K562 (cell line): Measurements from ENCODE around the gene RHOBTB3. TPM values are rescaled to one million over a fixed set of nuclear protein-coding genes. Genes with fewer than 3 reads are reported as not detected.

Source experiments
- CBX1 ChIP-seq: sonication (generic); IDR thresholded peaks from 2 replicates; pipeline ENCODE4 v1.6.1; 2016; ENCODE audit warnings: antibody characterized with exemption, low read depth, mild to moderate bottlenecking
- CEBPZ ChIP-seq: fragments of 150-350 bp; IDR thresholded peaks from 2 replicates; pipeline ENCODE4 v1.6.1; 2014; ENCODE audit warnings: low read depth, mild to moderate bottlenecking, low read length, borderline replicate concordance
- CXXC5 ChIP-seq: fragments of 250-450 bp; sonication (Bioruptor Pico); IDR thresholded peaks from 2 replicates; pipeline ENCODE4 v1.8.0; 2022; ENCODE audit warnings: inconsistent platforms, mild to moderate bottlenecking, moderate library complexity
- ETV5 ChIP-seq: sonication (generic); formaldehyde crosslinking; IDR thresholded peaks from 2 replicates; pipeline ENCODE4 v1.4.0; 2020; ENCODE audit warnings: low read depth, mild to moderate bottlenecking, missing genetic modification reagents
- HINFP ChIP-seq: fragments of 450-650 bp; conservative IDR thresholded peaks from 2 replicates; pipeline ENCODE4 v1.6.1; 2016; ENCODE audit warnings: missing genetic modification characterization, low read depth, mild to moderate bottlenecking, control low read depth, missing compliant biosample characterization
- NR2C2 ChIP-seq, 2 experiments: fragments of 200-800 bp in 1 of 2; sonication (Bioruptor generic) in 1 of 2; sonication (generic) in 1 of 2; formaldehyde crosslinking in 1 of 2; IDR thresholded peaks; 2 replicates each; pipeline versions ENCODE4 v1.6.1 to v1.8.0; 2016 to 2022; ENCODE audit warnings: mild to moderate bottlenecking in 1 of 2, missing compliant biosample characterization in 1 of 2, missing genetic modification characterization in 1 of 2, missing genetic modification reagents in 1 of 2
- POLR2H ChIP-seq: IDR thresholded peaks from 2 replicates; pipeline ENCODE4 v1.6.1; 2016; ENCODE audit warnings: missing genetic modification characterization, low read depth, mild to moderate bottlenecking, control low read depth, missing compliant biosample characterization, moderate library complexity
- RAD21 ChIP-seq, 2 experiments: fragments of 250-450 bp in 1 of 2; fragments of 450-650 bp in 1 of 2; sonication (Bioruptor Pico) in 1 of 2; formaldehyde crosslinking in 1 of 2; IDR thresholded peaks in 1 of 2; conservative IDR thresholded peaks in 1 of 2; 2 replicates each; pipeline versions ENCODE4 v1.4.0 to v1.8.0; 2020 to 2022; ENCODE audit warnings: mild to moderate bottlenecking in 2 of 2, moderate library complexity in 1 of 2
- TFAP4 ChIP-seq: sonication (generic); formaldehyde crosslinking; IDR thresholded peaks from 2 replicates; pipeline ENCODE4 v1.8.0; 2022; ENCODE audit warnings: missing genetic modification reagents, mild to moderate bottlenecking, moderate library complexity, borderline replicate concordance
- TOE1 ChIP-seq, 2 experiments: fragments of 450-650 bp in 1 of 2; sonication (generic) in 1 of 2; formaldehyde crosslinking in 1 of 2; IDR thresholded peaks; 2 replicates each; pipeline versions ENCODE4 v1.7.1 to v1.8.0; 2016 to 2022; ENCODE audit warnings: borderline replicate concordance in 2 of 2, mild to moderate bottlenecking in 2 of 2, antibody characterized with exemption in 1 of 2, inconsistent platforms in 1 of 2, low read depth in 1 of 2, missing genetic modification reagents in 1 of 2, moderate library complexity in 1 of 2
- ZFP1 ChIP-seq: fragments of 450-650 bp; formaldehyde crosslinking; IDR thresholded peaks from 2 replicates; pipeline ENCODE4 v1.4.0; 2020; ENCODE audit warnings: mild to moderate bottlenecking, mixed read lengths
- ZNF197 ChIP-seq: fragments of 200-800 bp; sonication (Bioruptor generic); IDR thresholded peaks from 2 replicates; pipeline ENCODE4 v1.6.1; 2016; ENCODE audit warnings: low read depth, missing genetic modification characterization, missing compliant biosample characterization
- ZNF384 ChIP-seq: IDR thresholded peaks from 2 replicates; pipeline ENCODE4 v1.6.1; 2012; ENCODE audit warnings: low read depth, low read length, improper control_type of control experiment
- ZNF395 ChIP-seq: fragments of 200-800 bp; sonication (Bioruptor generic); IDR thresholded peaks from 2 replicates; pipeline ENCODE4 v1.6.1; 2017; ENCODE audit warnings: missing genetic modification characterization, missing compliant biosample characterization
- polyA plus RNA-seq, 8 experiments: library from polyadenylated mRNA; depleted of rRNA in 4 of 8; stranded (reverse) in 5 of 8; unstranded in 3 of 8; fragments of >200 nt; fragmentation: Nextera tagmentation in 2 of 8; fragmentation: Illumina TruSeq in 1 of 8; extraction: Ambion mirVana in 2 of 8; extraction: Trizol in 1 of 8; gene quantifications; 2 replicates each; pipeline versions ENCODE4 v1.2.1 to v1.2.3, GENCODE V29; 2011 to 2014; ENCODE audit warnings: inconsistent platforms in 1 of 8, missing spikeins in 1 of 8
- total RNA-seq, 7 experiments: library from RNA; depleted of rRNA in 6 of 7; stranded (reverse); fragments of >200 nt in 6 of 7; fragmentation: Illumina TruSeq in 2 of 7; extraction: Trizol in 2 of 7; gene quantifications; 2 replicates each; pipeline versions ENCODE4 v1.2.1 to v1.2.3, GENCODE V29; 2011 to 2021; ENCODE audit warnings: low replicate concordance in 1 of 7
- TF ChIP-seq, protein P1 (sequence below): sonication (generic); formaldehyde crosslinking; IDR thresholded peaks from 2 replicates; pipeline ENCODE4 v1.8.1; 2023; ENCODE audit warnings: mild to moderate bottlenecking, missing genetic modification reagents, moderate library complexity

Gene RHOBTB3
- total and polyA plus RNA-seq, 9 of the 15 experiments (the other 6 are each of a cell fraction or from before 2014, with no cell fraction given), result 39.7 to 143 (median 115) TPM

DNA sequence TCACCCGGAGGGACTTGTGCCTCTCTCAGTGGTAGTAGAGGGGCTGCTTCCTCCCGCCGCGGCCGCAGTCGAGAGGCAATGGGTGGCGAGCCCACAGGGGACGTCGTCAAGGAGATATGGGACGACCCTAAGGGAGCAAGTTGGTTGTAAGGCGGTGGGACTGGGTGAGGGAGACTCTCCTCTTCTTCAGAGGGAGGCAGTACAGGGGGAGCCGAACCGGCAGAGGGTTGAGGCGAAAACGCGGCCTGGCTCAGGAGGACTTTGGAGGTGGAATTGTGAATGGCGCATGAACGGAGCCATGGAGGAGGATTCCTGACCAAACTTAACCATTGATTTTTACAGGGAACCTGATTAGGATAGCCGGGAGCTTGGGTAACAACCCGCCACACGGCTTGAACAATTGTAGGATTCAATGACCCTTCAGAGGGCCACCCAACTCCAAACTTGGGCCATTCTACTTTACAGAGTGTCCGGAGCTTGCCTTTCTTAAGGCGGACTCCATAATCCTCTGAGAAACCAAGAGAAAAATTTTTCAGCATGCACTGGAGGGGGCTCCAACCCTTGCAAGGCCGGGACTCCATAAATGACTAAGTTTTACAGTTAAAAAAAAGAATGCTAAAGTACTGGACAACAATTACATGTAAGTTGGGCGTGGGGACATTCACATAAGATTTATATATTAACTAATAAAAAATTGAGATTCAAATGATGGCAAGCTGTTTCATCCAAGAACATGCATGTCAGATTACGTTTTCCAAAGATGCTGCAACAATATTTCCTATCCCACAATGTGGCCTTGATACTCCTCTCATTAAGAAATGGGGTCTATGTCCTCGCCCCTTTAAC lies 19.4 kb upstream of the RHOBTB3 start (continued):
- peak; percentile 30; the same call in 1 of the 2 replicates for TF ChIP-seq TFAP4 (CRISPR knock-in tag)
- no peak for TF ChIP-seq ZNF384
- peak in 1 of 2 experiments; percentile 6; a peak in 1 of 4 replicates for TF ChIP-seq RAD21 (CRISPR knock-in tag; conservative IDR thresholded peaks at IDR 0.05 in 1 of 2, IDR thresholded peaks at IDR 0.05 in 1 of 2)
- peak; percentile 81 for TF ChIP-seq TOE1 (IDR thresholded peaks at IDR 0.05; ENCODE audit: borderline replicate concordance)
- TF ChIP-seq TOE1 (CRISPR knock-in tag; IDR thresholded peaks at IDR 0.05; ENCODE audit: borderline replicate concordance, low read depth), result no peak
- TF ChIP-seq ZNF197, result 0 out of 2 replicates have a peak, but pooled peaks have one; percentile 22
- 0 out of 2 replicates have a peak, but pooled peaks have one; percentile 41 for TF ChIP-seq ZFP1 (CRISPR knock-in tag)
- TF ChIP-seq CBX1, result no peak
- TF ChIP-seq, protein P1, sequence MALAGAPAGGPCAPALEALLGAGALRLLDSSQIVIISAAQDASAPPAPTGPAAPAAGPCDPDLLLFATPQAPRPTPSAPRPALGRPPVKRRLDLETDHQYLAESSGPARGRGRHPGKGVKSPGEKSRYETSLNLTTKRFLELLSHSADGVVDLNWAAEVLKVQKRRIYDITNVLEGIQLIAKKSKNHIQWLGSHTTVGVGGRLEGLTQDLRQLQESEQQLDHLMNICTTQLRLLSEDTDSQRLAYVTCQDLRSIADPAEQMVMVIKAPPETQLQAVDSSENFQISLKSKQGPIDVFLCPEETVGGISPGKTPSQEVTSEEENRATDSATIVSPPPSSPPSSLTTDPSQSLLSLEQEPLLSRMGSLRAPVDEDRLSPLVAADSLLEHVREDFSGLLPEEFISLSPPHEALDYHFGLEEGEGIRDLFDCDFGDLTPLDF (CRISPR knock-in tag), result no peak
- TF ChIP-seq HINFP (tag), result 0 out of 2 replicates have a peak, but pooled peaks have one; percentile 46
- TF ChIP-seq ZNF395 (CRISPR knock-in tag), result peak; percentile 57; the same call in 1 of the 2 replicates
- no peak for TF ChIP-seq CEBPZ
- peak; percentile 72 for TF ChIP-seq POLR2H (tag)
- TF ChIP-seq CXXC5 (CRISPR knock-in tag), result no peak
- no peak for TF ChIP-seq ETV5 (CRISPR knock-in tag)
- 0 out of 2 replicates have a peak, but pooled peaks have one; percentile 52 for TF ChIP-seq NR2C2 (CRISPR knock-in tag; IDR thresholded peaks at IDR 0.05)
- no peak for TF ChIP-seq NR2C2 (tag; IDR thresholded peaks at IDR 0.05)
